ENCODE data around the gene ABCG2.

DNA sequence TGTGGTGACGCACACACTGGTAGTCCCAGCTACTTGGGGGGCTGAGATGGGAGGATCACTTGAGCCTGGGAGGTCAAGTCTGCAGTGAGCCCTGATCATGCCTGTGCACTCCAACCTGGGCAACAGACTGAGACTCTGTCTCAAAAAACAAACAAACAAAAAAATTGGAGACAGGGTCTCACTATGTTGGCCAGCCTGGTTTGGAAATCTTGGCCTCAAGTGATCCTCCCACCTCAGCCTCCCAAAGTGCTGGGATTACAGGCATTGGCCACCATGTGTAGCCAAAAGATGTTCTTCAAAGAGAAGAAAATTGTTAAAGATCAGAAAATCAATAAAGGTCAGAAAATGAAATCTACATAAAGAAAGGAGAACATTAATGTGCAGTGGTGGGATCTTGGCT, 41.7 kb upstream of the ABCG2 start:
- TF ChIP-seq CTCF (IDR thresholded peaks at IDR 0.05; ENCODE audit: control extremely low read depth in 1 of 3, insufficient read depth in 1 of 3, low read depth in 1 of 3, low read length in 3 of 3), result no peak
- no peak for TF ChIP-seq YY1 (IDR thresholded peaks at IDR 0.05; ENCODE audit: low read depth, low read length)
- no peak for TF ChIP-seq TEAD4 (IDR thresholded peaks at IDR 0.05; ENCODE audit: low read depth, low read length)
- TF ChIP-seq EP300 (IDR thresholded peaks at IDR 0.05; ENCODE audit: borderline replicate concordance in 1 of 2, low read depth in 2 of 2, low read length in 2 of 2), result no peak
